NCI-H2171 (cell line): ENCODE data around the gene ABCB7.
"Not testable (repeated sequence)": the region's sequence is repeated elsewhere in the genome, so short reads cannot be mapped to it uniquely, and the experiment has no call there.

Source experiments
- DNase-seq: peaks from one replicate; lab custom pipeline; 2025; lab: John Stamatoyannopoulos, UW

Gene ABCB7

GRCh38 chrX:75096331-75096730 lies 59.8 kb downstream of the ABCB7 start:
- DNase-seq, result no peak

GRCh38 chrX:75086731-75087195 lies 69.3 kb downstream of the ABCB7 start:
- DNase-seq, result no peak

- DNase-seq, result no peak
These were observed 71.3 kb downstream of the ABCB7 start for GRCh38 chrX:75084757-75085156.

- peak; percentile 4 for DNase-seq
These were observed 79.7 kb downstream of the ABCB7 start for GRCh38 chrX:75076429-75076828.

- DNase-seq, result no peak
These were observed 81.6 kb downstream of the ABCB7 start for GRCh38 chrX:75074475-75074874.

GRCh38 chrX:75071334-75071733 lies 84.7 kb downstream of the ABCB7 start:
- DNase-seq, result no peak

- DNase-seq, result no peak
These were observed 88.2 kb downstream of the ABCB7 start for GRCh38 chrX:75067931-75068330.

- DNase-seq, result no peak
These were observed 94.4 kb downstream of the ABCB7 start for GRCh38 chrX:75061701-75062100.

- DNase-seq, result no peak
These were observed 105.0 kb downstream of the ABCB7 start for GRCh38 chrX:75051047-75051446.

- DNase-seq, result no peak
These were observed 110.7 kb downstream of the ABCB7 start for GRCh38 chrX:75045369-75045768.

GRCh38 chrX:75044142-75044541 lies 111.9 kb downstream of the ABCB7 start:
- not testable (repeated sequence) for DNase-seq

- DNase-seq, result no peak
These were observed 117.2 kb downstream of the ABCB7 start for GRCh38 chrX:75038925-75039324.
